Testis (tissue), 3 donors: ENCODE results near the gene MYL6. TPM values are rescaled to one million over a fixed set of nuclear protein-coding genes. Genes with fewer than 3 reads are reported as not detected.
A peak's percentile ranks its signal among the peaks of the same experiment; 100 is the strongest.
"Not testable (repeated sequence)": the region's sequence is repeated elsewhere in the genome, so short reads cannot be mapped to it uniquely, and the experiment has no call there.

Experiments used
- DNase-seq: peaks from one replicate; pipeline ENCODE4 v3.0.0-alpha.2; 2019
- H3K27ac ChIP-seq, 2 donors: fragments of 200-600 bp; sonication (generic); one replicate each; pipeline ENCODE4 v1.5.1; 2019
- H3K27me3 ChIP-seq: fragments of 200-600 bp; sonication (generic); one replicate; pipeline ENCODE4 v1.5.1; 2019
- H3K36me3 ChIP-seq: fragments of 200-600 bp; sonication (generic); one replicate; pipeline ENCODE4 v1.5.1; 2017; ENCODE audit warnings: low read depth; ENCODE audit errors: missing control alignments
- H3K4me1 ChIP-seq: fragments of 200-600 bp; sonication (generic); one replicate; pipeline ENCODE4 v1.5.1; 2019
- H3K4me3 ChIP-seq, 2 donors: fragments of 200-600 bp; sonication (generic); one replicate each; pipeline ENCODE4 v1.5.1; 2017 to 2019
- H3K9me3 ChIP-seq: fragments of 200-600 bp; sonication (generic); one replicate; pipeline ENCODE4 v1.5.1; 2017
- POLR2A ChIP-seq: fragments of 450-650 bp; IDR thresholded peaks from one replicate; pipeline ENCODE4 v1.6.1; 2017; ENCODE audit warnings: antibody characterized with exemption, mild to moderate bottlenecking, moderate library complexity
- WGBS, 2 donors: methylation state at CpG; one replicate each; pipeline ENCODE4 v1.1.5; 2018; 5-methylcytosine and 5-hydroxymethylcytosine counted together
- intact Hi-C: fragments of 100-400 bp; cut with DNase I; formaldehyde crosslinking; loops from one replicate; pipeline ENCODE4 v1.15.1; 2023; ENCODE audit warnings: low total_unique reads
- polyA plus RNA-seq: library from polyadenylated mRNA; stranded (reverse); fragments of 350-450 nt; fragmentation: Illumina TruSeq; extraction: RNeasy Lipid Tissue Mini Kit (QIAGEN cat#74804); gene quantifications from one replicate; pipeline ENCODE4 v1.2.3, GENCODE V29; 2014; ENCODE audit warnings: low read depth, low replicate concordance; ENCODE audit not compliant: insufficient read depth
- total RNA-seq, 2 donors: library from RNA; depleted of rRNA; stranded (reverse); fragments of >200 nt; gene quantifications; one replicate each; pipeline ENCODE4 v1.2.3, GENCODE V29; 2016
- TF ChIP-seq, protein P1 (sequence below), 3 experiments: fragments of 450-650 bp in 2 of 3; fragments of 200-600 bp in 1 of 3; sonication (generic) in 1 of 3; IDR thresholded peaks; one replicate each; pipeline ENCODE4 v1.5.1; 2016 to 2019; ENCODE audit warnings: antibody characterized with exemption in 3 of 3, mild to moderate bottlenecking in 2 of 3, moderate library complexity in 1 of 3

MYL6 gene
- total and polyA plus RNA-seq, 3 donors from 2014 or later = 939 to 1,373 (median 1,271) TPM

DNA sequence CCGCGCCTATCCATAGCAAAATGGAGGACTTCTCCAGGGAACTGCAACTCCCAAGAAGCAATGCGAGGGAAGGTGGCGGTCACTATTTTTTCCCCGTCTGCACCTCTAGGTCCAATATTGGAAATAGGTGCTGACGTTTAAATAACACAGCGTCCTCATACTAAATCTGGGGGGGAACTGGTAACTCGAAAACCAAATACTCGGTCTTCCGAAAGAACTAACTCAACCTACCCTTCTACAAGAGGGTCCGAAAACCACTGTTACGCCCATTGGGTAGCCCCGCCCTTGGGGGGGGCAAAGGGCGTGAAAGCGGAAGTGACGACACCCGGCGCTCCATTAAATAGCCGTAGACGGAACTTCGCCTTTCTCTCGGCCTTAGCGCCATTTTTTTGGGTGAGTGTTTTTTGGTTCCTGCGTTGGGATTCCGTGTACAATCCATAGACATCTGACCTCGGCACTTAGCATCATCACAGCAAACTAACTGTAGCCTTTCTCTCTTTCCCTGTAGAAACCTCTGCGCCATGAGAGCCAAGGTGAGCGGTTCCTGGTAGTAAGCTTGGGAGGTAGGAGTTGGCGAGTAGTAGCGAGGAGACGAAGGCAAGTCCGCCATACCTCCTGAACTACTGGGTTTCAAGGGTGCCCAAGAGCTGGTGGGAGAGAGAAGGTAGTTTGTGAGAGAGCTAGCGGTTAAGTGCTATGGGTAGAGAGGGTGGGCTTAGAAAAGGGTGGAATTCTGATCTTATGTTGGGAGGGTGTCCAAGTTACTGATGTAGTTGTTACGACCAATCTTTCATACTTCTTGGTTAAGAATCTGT, 41.7 kb upstream of the MYL6 start, which contains the start of gene RPL41:
Gene RPL41 (plus strand): TSS at position 367 of the 815 bp plus-strand sequence.
- peak; percentile 85 for TF ChIP-seq POLR2A
- TF ChIP-seq, protein P1, sequence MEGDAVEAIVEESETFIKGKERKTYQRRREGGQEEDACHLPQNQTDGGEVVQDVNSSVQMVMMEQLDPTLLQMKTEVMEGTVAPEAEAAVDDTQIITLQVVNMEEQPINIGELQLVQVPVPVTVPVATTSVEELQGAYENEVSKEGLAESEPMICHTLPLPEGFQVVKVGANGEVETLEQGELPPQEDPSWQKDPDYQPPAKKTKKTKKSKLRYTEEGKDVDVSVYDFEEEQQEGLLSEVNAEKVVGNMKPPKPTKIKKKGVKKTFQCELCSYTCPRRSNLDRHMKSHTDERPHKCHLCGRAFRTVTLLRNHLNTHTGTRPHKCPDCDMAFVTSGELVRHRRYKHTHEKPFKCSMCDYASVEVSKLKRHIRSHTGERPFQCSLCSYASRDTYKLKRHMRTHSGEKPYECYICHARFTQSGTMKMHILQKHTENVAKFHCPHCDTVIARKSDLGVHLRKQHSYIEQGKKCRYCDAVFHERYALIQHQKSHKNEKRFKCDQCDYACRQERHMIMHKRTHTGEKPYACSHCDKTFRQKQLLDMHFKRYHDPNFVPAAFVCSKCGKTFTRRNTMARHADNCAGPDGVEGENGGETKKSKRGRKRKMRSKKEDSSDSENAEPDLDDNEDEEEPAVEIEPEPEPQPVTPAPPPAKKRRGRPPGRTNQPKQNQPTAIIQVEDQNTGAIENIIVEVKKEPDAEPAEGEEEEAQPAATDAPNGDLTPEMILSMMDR (IDR thresholded peaks at IDR 0.05) = peak in 1 of 3 experiments; percentile 36
- intact Hi-C loops = no loop called here

DNA sequence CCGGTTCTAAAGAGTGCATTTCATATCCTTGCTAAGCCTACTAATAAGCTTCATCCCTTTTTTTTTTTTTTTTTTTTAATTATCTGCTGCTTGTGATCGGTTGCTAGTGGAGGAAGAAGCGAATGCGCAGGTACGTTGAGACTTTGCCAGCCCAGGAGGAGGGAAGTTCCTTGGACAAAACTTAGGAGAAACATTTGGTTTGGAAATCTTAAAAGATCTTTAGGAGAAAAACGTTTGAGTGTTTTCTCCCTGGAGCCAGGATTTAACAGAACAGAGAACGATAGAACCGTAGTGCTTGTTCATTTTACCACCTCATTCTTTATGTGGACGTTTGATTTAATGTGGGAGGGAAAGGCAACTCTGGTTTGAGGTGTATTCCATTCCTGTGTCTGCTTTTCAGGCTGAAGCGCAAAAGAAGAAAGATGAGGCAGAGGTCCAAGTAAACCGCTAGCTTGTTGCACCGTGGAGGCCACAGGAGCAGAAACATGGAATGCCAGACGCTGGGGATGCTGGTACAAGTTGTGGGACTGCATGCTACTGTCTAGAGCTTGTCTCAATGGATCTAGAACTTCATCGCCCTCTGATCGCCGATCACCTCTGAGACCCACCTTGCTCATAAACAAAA, 41.0 kb upstream of the MYL6 start:
- Histone ChIP-seq H3K27ac (peak overlapping the region; percentile 89 to 91), H3K4me3 (peak overlapping the region; percentile 71 to 90), H3K4me1 (peaks cover 19% of the 10 kb centered on the region)
- WGBS, 2 donors = 1 to 2% methylated on average over 15 to 16 of the region's 16 CpGs
- H3K27me3 ChIP-seq, H3K9me3 ChIP-seq, DNase-seq, intact Hi-C loops, H3K36me3 ChIP-seq: not testable (repeated sequence)

More for the DNA sequence above, 41.7 kb upstream of the MYL6 start, which contains the start of gene RPL41:
- Histone ChIP-seq H3K27ac (peak within 1 kb of the TSS; percentile 89 to 91), H3K27me3 (no peaks in the 10 kb centered on the region), H3K9me3 (no peaks in the 10 kb centered on the region), H3K4me3 (peak within 1 kb of the TSS; percentile 71 to 90), H3K4me1 (peaks cover 19% of the 10 kb centered on the region), H3K36me3 (no peaks in the 10 kb centered on the region)
- WGBS, 2 donors = 1% methylated on average over 34 of the region's 34 CpGs
- DNase-seq = peak; percentile 98

DNA sequence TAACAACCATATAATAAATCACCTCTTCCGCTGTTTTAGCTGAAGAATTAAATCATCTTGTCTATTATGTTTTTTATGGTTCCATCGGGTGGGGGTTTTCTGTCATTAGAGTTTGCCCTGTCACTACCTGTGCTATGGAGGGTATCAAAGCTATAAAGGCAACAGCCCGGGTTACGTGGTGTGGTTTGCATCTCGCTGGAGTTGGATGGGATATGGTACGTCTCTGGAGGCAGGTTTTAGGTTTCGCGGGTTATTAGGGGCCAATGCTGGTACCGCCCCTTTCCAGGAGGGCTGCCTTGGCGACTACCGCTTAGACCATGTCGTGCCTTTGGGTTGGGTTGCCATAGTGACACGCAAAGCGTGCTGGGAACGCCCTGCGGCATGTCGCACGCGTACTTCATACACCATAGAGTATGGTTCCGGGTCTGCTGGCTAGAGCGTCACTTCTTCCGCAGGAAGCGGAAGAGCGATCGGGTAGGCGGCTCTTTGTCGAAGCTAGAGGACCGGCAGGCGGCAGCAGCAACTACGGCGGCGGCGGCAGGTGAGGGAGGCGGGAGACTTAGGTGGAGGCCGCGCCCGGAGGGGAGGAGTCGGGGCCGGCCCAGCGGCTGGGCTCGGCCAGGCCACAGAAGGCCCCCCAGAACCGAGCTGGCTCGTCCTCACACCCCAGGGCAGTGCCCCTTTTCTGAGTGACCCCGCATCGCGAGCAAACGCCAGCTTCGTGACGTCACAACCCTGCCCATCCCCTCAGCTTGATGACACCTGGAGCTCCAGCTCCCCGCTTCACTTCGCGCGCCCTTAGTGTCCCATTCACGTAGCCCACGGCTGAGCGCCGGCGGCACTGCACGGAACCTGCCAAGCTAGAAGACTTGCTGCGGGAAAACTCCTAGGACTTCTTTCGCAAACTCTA, 40.1 kb upstream of the MYL6 start, which contains the start of gene ZC3H10:
Gene ZC3H10 (plus strand): TSS at position 489 of the 910 bp plus-strand sequence. CDS start 2,297 bp downstream, outside the sequence.
- 0% methylated on average over 12 to 61 of the region's 61 CpGs for WGBS, 2 donors
- intact Hi-C loops = loop anchor here (2.0 kb wide), 1 partner anchor 71 kb away; the partner anchor contains the start of gene SMARCC2
- TF ChIP-seq, protein P1 (IDR thresholded peaks at IDR 0.05) = peak; percentile 23 to 67 (median 61)
- peak; percentile 88 for TF ChIP-seq POLR2A

DNA sequence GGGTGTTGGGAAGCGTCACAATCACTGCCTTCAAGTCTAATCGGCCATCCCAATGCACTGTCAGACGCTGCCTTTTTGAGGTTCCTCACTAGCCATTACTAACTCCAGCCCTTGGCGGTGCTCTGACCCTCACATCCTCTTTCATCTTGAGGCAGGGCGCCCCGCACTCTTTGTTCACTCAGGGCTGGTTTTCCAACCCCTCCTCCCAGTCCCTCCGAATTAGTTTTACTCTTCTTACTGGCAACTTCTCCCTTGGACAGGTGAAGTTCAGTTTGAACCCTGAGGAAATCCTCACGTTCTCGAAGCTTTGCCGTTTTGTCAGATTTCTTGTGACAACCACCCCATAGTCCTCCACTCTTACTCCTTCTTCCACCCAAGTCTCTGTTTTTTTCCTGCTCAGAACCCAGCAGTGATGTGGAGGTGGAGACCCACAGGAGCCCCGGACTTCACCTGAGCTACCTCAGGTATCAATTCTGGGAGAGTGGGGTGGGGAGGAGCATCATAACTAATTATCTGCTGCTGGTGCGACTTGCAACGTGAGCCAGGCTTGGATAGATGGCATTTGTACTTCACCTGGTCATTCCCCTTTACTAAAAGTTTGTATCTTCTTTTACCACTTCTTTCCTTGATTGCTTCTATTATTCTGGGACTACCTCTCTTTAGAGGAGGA, 39.3 kb upstream of the MYL6 start:
- 4 to 6% methylated on average over 13 of the region's 13 CpGs for WGBS, 2 donors
- Histone ChIP-seq H3K27ac (peak overlapping the region; percentile 68 to 95), H3K36me3 (no peaks in the 10 kb centered on the region), H3K27me3 (no peaks in the 10 kb centered on the region), H3K9me3 (no peaks in the 10 kb centered on the region), H3K4me1 (peaks cover 19% of the 10 kb centered on the region), H3K4me3 (peak overlapping the region; percentile 80 to 90)
- no peak for DNase-seq
- no peak for TF ChIP-seq POLR2A
- TF ChIP-seq, protein P1 (IDR thresholded peaks at IDR 0.05) = no peak
- intact Hi-C loops = loop anchor here (2.0 kb wide), 1 partner anchor 70 kb away; the partner anchor contains the start of gene SMARCC2

More for the DNA sequence above, 40.1 kb upstream of the MYL6 start, which contains the start of gene ZC3H10:
- DNase-seq = peak; percentile 99
- H3K27me3 ChIP-seq = no peaks in the 10 kb centered on the region
- peak within 1 kb of the TSS; percentile 80 to 90 for H3K4me3 ChIP-seq
- peaks cover 19% of the 10 kb centered on the region for H3K4me1 ChIP-seq
- H3K27ac ChIP-seq = peak within 1 kb of the TSS; percentile 89 to 95
- no peaks in the 10 kb centered on the region for H3K36me3 ChIP-seq
- H3K9me3 ChIP-seq = no peaks in the 10 kb centered on the region
